Neutrophil (primary cell): ENCODE results near the gene CLIP4.
"Not testable (repeated sequence)": the region's sequence is repeated elsewhere in the genome, so short reads cannot be mapped to it uniquely, and the experiment has no call there.

ENCODE experiments used
- H3K27ac ChIP-seq: fragments of 200-600 bp; sonication (generic); 2 replicates; pipeline ENCODE4 v1.5.1; 2016; ENCODE audit warnings: mild to moderate bottlenecking, moderate library complexity
- H3K27me3 ChIP-seq: fragments of 200-600 bp; sonication (generic); 2 replicates; pipeline ENCODE4 v1.6.0; 2016; ENCODE audit warnings: mild to moderate bottlenecking
- H3K36me3 ChIP-seq: fragments of 200-600 bp; sonication (generic); 2 replicates; pipeline ENCODE4 v1.5.1; 2017
- H3K4me1 ChIP-seq, 2 experiments: fragments of 200-600 bp in 1 of 2; sonication (generic) in 1 of 2; 1 replicate in 1 of 2; 2 replicates in 1 of 2; pipeline versions ENCODE4 v1.5.1 to v1.6.1; 2013 to 2016; ENCODE audit warnings: low read depth in 1 of 2, low read length in 1 of 2, mild to moderate bottlenecking in 1 of 2, moderate library complexity in 1 of 2; ENCODE audit not compliant: control insufficient read depth in 1 of 2, insufficient read depth in 1 of 2
- H3K4me3 ChIP-seq, 2 experiments: fragments of 200-600 bp in 1 of 2; sonication (generic) in 1 of 2; 1 replicate in 1 of 2; 2 replicates in 1 of 2; pipeline ENCODE4 v1.5.1; 2013 to 2016; ENCODE audit warnings: low read depth in 1 of 2, low read length in 1 of 2, mild to moderate bottlenecking in 1 of 2, moderate library complexity in 1 of 2
- H3K9me3 ChIP-seq: fragments of 200-600 bp; sonication (generic); 2 replicates; pipeline ENCODE4 v1.5.1; 2016
- TF ChIP-seq, protein P1 (sequence below): fragments of 200-600 bp; sonication (generic); IDR thresholded peaks from 2 replicates; pipeline ENCODE4 v1.5.1; 2016; ENCODE audit warnings: antibody characterized with exemption

Gene CLIP4

DNA sequence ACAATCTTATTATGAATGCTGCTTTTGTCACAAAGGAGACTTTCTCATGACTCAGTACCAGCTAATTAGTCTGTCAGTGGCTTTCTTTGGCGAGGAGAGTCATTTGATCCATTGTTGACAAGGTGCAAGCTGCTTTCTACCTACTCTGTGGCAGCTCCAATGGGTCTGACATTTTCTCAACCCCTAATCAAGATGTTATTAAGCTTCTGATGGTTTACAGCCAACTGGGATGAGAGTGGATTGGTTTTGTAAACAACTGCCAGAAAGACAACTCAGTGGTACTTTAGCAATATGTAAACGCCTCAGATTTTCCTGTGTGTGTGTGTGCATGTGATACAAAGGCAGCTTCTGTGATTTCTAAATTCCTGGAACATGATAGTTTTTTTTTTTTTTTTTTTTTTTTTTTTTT lies 8.2 kb upstream of the CLIP4 start:
- Histone ChIP-seq H3K27ac (no peak overlapping the region), H3K4me1 (no peaks in the 10 kb centered on the region), H3K9me3 (no peaks in the 10 kb centered on the region), H3K36me3 (no peaks in the 10 kb centered on the region), H3K27me3 (peaks cover 8% of the 10 kb centered on the region), H3K4me3 (no peak overlapping the region)
- TF ChIP-seq, protein P1, sequence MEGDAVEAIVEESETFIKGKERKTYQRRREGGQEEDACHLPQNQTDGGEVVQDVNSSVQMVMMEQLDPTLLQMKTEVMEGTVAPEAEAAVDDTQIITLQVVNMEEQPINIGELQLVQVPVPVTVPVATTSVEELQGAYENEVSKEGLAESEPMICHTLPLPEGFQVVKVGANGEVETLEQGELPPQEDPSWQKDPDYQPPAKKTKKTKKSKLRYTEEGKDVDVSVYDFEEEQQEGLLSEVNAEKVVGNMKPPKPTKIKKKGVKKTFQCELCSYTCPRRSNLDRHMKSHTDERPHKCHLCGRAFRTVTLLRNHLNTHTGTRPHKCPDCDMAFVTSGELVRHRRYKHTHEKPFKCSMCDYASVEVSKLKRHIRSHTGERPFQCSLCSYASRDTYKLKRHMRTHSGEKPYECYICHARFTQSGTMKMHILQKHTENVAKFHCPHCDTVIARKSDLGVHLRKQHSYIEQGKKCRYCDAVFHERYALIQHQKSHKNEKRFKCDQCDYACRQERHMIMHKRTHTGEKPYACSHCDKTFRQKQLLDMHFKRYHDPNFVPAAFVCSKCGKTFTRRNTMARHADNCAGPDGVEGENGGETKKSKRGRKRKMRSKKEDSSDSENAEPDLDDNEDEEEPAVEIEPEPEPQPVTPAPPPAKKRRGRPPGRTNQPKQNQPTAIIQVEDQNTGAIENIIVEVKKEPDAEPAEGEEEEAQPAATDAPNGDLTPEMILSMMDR, result no peak

DNA sequence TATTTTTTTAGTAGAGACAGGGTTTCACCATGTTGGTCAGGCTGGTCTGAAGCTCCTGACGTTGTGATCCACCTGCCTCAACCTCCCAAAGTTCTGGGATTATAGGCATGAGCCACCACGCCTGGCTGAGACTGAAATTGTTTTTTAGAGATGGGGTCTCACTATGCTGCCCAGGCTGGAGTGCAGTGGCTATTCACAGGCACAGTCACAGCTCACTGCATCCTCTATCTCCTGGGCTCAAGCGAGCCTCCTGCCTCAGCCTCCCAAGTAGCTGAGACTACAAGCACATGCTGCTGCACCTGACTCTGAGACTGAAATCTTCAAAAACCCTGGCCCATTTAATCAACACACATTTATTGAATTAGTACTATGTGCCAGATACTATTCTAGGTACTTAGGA lies 7.7 kb upstream of the CLIP4 start:
- not testable (repeated sequence) for H3K4me3 ChIP-seq, H3K9me3 ChIP-seq, H3K4me1 ChIP-seq, H3K27me3 ChIP-seq, H3K27ac ChIP-seq, H3K36me3 ChIP-seq

- Histone ChIP-seq H3K4me3 (no peak overlapping the region), H3K27me3 (peaks cover 15% of the 10 kb centered on the region), H3K36me3 (no peaks in the 10 kb centered on the region), H3K4me1 (no peaks in the 10 kb centered on the region), H3K27ac (no peak overlapping the region), H3K9me3 (no peaks in the 10 kb centered on the region)
- TF ChIP-seq, protein P1, result no peak
Measured at GRCh38 chr2:29108225-29108624, 7.0 kb upstream of the CLIP4 start.

DNA sequence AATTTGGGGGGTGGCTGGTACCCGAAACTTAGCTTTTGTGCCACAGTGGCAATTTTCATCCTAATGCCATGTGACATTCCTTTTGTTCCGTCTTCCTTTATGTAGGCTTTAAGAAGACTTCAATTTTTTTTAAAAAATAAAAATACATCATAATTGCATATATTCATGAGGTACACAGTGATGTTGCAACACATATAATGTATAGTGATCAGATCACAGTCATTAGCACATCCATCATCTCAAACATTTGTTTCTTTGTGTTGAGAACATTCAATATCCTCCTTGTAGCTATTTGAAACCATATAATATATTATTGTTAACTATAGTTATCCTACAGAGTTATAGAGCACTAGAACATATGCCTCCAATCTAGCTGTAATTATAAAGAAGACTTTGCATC lies 6.0 kb upstream of the CLIP4 start:
- no peak overlapping the region for H3K27ac ChIP-seq
- no peaks in the 10 kb centered on the region for H3K4me1 ChIP-seq

GRCh38 chr2:29110916-29111535 lies 4.2 kb upstream of the CLIP4 start:
- peaks cover 8% of the 10 kb centered on the region in 2 experiments for H3K4me1 ChIP-seq

More for the DNA sequence above, 6.0 kb upstream of the CLIP4 start:
- H3K27me3 ChIP-seq, result peaks cover 26% of the 10 kb centered on the region
- no peaks in the 10 kb centered on the region for H3K9me3 ChIP-seq
- no peaks in the 10 kb centered on the region for H3K36me3 ChIP-seq
- no peak overlapping the region for H3K4me3 ChIP-seq
- TF ChIP-seq, protein P1, result no peak

DNA sequence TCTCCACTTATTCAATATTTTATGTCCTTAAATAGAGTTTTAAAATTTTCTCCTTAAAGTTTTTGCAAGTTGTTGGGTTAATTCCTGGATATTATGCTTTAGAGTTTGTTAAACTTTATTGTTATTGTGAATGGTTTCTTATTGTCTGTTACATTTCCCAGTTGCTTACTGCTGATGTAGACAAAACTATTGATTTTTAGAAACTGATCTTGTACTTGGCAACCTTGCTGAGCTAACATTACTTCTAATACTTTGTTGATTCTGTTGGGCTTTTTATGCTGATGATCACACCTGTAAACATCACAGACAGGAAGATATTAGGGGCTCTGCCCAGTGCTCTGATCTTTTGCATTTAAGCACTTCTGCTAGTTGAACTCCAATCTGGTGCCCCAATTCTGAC lies 2.8 kb upstream of the CLIP4 start:
- TF ChIP-seq, protein P1, result no peak
- peaks cover 57% of the 10 kb centered on the region for H3K27me3 ChIP-seq
- H3K36me3 ChIP-seq, result no peaks in the 10 kb centered on the region
- H3K4me1 ChIP-seq, result peaks cover 12 to 16% of the 10 kb centered on the region in 2 experiments
- no peak overlapping the region for H3K27ac ChIP-seq
- no peak overlapping the region for H3K4me3 ChIP-seq
- H3K9me3 ChIP-seq, result no peaks in the 10 kb centered on the region

More at GRCh38 chr2:29110916-29111535, 4.2 kb upstream of the CLIP4 start:
- TF ChIP-seq, protein P1, result no peak
- Histone ChIP-seq H3K4me3 (no peak overlapping the region), H3K9me3 (no peaks in the 10 kb centered on the region), H3K27ac (no peak overlapping the region), H3K27me3 (peaks cover 43% of the 10 kb centered on the region), H3K36me3 (no peaks in the 10 kb centered on the region)
